Psoas muscle (tissue), 8 donors: ENCODE data around the gene VKORC1. TPM values are rescaled to one million over a fixed set of nuclear protein-coding genes. Genes with fewer than 3 reads are reported as not detected.

Experiments used
- ATAC-seq, 4 donors: fragments of 200-7000 bp; cut with Tn5 transposase; one replicate each; pipeline ENCODE4 v1.9.1; 2020; ENCODE audit warnings: moderate library complexity in 3 of 4, mild to moderate bottlenecking in 2 of 4
- DNase-seq, 2 donors: peaks; one replicate each; pipeline ENCODE4 v3.0.0-alpha.2; 2020
- H3K27ac ChIP-seq: fragments of 200-600 bp; one replicate; pipeline ENCODE4 v1.8.0; 2022
- H3K27me3 ChIP-seq, 3 donors: fragments of 200-600 bp in 1 of 3; one replicate each; pipeline versions ENCODE4 v1.6.1 to v1.8.0; 2013 to 2022; ENCODE audit warnings: low read length in 2 of 3, mild to moderate bottlenecking in 2 of 3, moderate library complexity in 1 of 3; ENCODE audit not compliant: insufficient read depth in 3 of 3
- H3K36me3 ChIP-seq, 2 donors: fragments of 200-600 bp in 1 of 2; one replicate each; pipeline versions ENCODE4 v1.6.1 to v1.8.0; 2013 to 2022; ENCODE audit warnings: low read depth in 1 of 2, mild to moderate bottlenecking in 1 of 2, moderate library complexity in 1 of 2; ENCODE audit not compliant: insufficient read depth in 1 of 2
- H3K4me1 ChIP-seq: fragments of 200-600 bp; one replicate; pipeline ENCODE4 v1.8.0; 2022
- H3K4me3 ChIP-seq: fragments of 200-600 bp; one replicate; pipeline ENCODE4 v1.8.0; 2022; ENCODE audit warnings: mild to moderate bottlenecking
- H3K9me3 ChIP-seq: fragments of 200-600 bp; one replicate; pipeline ENCODE4 v1.8.0; 2022
- WGBS, 3 donors: extraction: QIAGEN DNeasy Blood & Tissue Kit; methylation state at CpG; one replicate each; pipeline versions ENCODE4 v1.1.6 to v1.1.7; 2013; 5-methylcytosine and 5-hydroxymethylcytosine counted together
- intact Hi-C, 2 donors: fragments of 100-400 bp; cut with DNase I; formaldehyde crosslinking; loops; one replicate each; pipeline versions ENCODE4 v1.11.0 to v1.14.2; 2022
- polyA plus RNA-seq, 3 donors: library from polyadenylated mRNA; stranded (reverse); fragments of 200-250 nt; gene quantifications; one replicate each; pipeline ENCODE4 v1.2.3, GENCODE V29; 2013
- total RNA-seq, 4 donors: library from RNA; stranded (reverse); fragmentation: NEBNext Ultra II Directional in 2 of 4; extraction: Animal tissue kit (Norgen Biotek cat#: 25700) in 2 of 4; gene quantifications; one replicate each; pipeline versions ENCODE4 v1.2.1 to v1.2.4, GENCODE V29; 2021 to 2023
- TF ChIP-seq, protein P1 (sequence below): fragments of 200-600 bp; IDR thresholded peaks from one replicate; pipeline ENCODE4 v1.8.0; 2022; ENCODE audit warnings: antibody characterized with exemption
- donor health status: healthy with polysubstance abuse.
- donor health status: DM: no; HTN: no; CAD: no; lungs with moderate emphysema.
- donor health status: Bipolar disorder and iron deficiency.
- donor health status: healthy.
- donor health status: DM: yes; HTN: yes; CAD: no.
- donor health status: DM: no; HTN: no; CAD: no.
- donor health status: DM: no; HTN: no; CAD: no.
- donor health status: DM: yes; HTN: yes; CAD: no.

Gene VKORC1
- total and polyA plus RNA-seq, 7 donors, result 13.3 to 57.0 (median 17.8) TPM

DNA sequence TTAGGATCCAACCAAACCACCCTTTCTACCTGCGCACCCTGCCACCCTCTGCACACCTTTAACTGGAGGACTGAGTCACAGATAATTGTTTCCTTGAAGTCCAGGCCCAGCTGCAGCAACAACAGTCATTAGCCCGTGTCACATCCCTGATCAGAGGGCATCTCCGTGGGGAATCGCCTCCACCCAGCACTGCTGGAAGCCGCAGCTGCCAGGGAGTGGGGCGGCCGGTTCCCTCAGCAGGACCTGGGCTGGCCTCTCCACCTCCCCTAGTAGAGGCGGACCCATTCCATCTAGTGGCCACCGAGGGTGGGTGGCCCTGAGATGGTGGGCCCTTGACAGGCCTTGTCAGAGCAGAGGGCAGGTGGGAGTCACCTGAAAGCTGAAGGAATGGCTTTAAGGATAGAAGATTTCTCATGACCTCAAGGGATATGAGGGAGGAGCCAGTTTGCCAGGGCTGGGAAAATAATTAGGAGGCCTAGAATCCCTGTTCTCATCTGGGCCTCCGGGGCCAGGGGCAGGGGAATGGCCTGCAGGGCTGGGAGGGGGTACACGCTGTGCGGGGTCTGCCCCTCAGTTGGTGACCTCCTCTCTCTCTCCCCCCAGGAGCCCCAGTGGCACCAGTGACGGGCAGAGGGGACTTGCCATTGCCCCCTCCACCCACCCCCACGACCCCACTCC, 12.1 kb downstream of the VKORC1 start:
- Histone ChIP-seq H3K27me3 (no peaks in the 10 kb centered on the region), H3K9me3 (no peaks in the 10 kb centered on the region), H3K36me3 (peaks cover 4 to 88% of the 10 kb centered on the region in 2 donors), H3K27ac (no peak overlapping the region), H3K4me3 (no peak overlapping the region), H3K4me1 (peaks cover 7% of the 10 kb centered on the region)
- DNase-seq (no peak), ATAC-seq (no peak)
- TF ChIP-seq, protein P1, sequence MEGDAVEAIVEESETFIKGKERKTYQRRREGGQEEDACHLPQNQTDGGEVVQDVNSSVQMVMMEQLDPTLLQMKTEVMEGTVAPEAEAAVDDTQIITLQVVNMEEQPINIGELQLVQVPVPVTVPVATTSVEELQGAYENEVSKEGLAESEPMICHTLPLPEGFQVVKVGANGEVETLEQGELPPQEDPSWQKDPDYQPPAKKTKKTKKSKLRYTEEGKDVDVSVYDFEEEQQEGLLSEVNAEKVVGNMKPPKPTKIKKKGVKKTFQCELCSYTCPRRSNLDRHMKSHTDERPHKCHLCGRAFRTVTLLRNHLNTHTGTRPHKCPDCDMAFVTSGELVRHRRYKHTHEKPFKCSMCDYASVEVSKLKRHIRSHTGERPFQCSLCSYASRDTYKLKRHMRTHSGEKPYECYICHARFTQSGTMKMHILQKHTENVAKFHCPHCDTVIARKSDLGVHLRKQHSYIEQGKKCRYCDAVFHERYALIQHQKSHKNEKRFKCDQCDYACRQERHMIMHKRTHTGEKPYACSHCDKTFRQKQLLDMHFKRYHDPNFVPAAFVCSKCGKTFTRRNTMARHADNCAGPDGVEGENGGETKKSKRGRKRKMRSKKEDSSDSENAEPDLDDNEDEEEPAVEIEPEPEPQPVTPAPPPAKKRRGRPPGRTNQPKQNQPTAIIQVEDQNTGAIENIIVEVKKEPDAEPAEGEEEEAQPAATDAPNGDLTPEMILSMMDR, result no peak
- intact Hi-C loops, result no loop called here
- WGBS, 3 donors, result 67 to 68% (median 67%) methylated on average over 14 of the region's 14 CpGs

DNA sequence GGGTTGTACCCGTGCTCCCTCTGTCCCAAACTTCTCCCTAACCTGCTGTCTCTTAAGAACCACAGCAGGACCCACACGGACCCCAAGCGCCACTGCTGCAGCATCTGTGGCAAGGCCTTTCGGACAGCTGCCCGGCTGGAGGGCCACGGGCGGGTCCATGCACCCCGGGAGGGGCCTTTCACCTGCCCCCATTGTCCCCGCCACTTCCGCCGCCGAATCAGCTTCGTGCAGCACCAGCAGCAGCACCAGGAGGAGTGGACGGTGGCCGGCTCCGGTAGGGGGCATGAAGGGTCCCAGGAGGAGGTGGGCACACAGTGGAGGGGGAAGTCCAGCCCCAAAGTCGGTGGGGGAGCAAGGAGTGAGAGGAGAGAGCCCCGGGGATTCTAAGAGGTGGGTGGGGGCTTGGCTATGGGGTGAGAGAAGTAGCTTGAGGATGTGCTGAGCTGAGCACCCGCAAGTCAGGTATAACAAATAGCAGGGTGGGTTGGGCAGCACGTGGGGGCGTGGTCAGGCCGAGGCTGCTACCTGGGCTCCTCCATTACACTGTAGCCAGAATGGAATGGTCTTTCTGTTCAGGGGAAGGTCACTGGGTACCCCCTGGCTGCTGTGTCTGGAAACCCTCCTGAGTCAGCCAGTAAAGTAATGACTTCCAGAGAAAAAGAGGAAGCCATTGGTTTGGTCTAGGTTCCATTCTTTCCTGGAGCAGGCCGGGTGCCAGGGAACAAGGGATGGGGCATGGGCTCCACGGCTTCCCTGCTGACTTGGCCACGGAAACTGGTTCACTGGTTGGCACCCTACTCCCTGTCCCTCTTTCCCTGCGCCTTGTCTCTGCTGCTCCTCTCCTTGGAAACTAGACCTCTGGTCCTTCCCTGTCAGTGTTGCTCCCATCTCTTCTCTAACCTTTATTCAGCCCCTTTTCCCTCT, 12.9 kb downstream of the VKORC1 start:
- whole genome bisulfite sequencing, 3 donors, result 76 to 83% (median 81%) methylated on average over 25 to 26 of the region's 26 CpGs
- peak in 1 of 2 donors; percentile 58 for DNase-seq
- peaks cover 4 to 89% of the 10 kb centered on the region in 2 donors for H3K36me3 ChIP-seq
- intact Hi-C loops, result no loop called here
- H3K4me3 ChIP-seq, result no peak overlapping the region
- H3K4me1 ChIP-seq, result peaks cover 7% of the 10 kb centered on the region
- no peak overlapping the region for H3K27ac ChIP-seq
- ATAC-seq, result no peak
- TF ChIP-seq, protein P1, result no peak
- H3K27me3 ChIP-seq, result no peaks in the 10 kb centered on the region
- H3K9me3 ChIP-seq, result no peaks in the 10 kb centered on the region

DNA sequence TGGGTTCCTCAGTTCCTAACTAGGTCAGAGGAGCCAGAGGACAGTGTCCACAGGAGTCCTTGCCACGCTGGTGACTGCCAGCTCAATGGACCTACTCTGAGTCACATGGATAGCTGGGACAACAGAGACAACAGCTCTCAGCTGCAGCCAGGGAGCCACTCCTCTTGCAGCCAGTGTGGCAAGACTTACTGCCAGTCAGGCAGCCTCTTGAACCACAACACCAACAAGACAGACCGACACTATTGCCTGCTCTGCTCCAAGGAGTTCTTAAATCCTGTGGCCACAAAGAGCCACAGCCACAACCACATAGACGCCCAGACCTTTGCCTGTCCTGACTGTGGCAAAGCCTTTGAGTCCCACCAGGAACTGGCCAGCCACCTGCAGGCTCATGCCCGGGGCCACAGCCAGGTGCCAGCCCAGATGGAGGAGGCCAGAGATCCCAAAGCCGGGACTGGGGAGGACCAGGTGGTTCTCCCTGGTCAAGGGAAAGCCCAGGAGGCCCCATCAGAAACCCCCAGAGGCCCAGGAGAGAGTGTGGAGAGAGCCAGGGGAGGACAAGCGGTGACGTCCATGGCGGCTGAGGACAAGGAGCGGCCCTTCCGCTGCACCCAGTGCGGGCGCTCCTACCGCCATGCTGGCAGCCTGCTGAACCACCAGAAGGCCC, 13.7 kb downstream of the VKORC1 start:
- ATAC-seq, result peak in 1 of 4 donors; percentile 23
- peaks cover 9% of the 10 kb centered on the region for H3K4me1 ChIP-seq
- no peaks in the 10 kb centered on the region for H3K9me3 ChIP-seq
- 82 to 92% (median 86%) methylated on average over 13 of the region's 13 CpGs for WGBS, 3 donors
- intact Hi-C loops, result no loop called here
- no peak overlapping the region for H3K27ac ChIP-seq
- H3K4me3 ChIP-seq, result no peak overlapping the region
- H3K27me3 ChIP-seq, result no peaks in the 10 kb centered on the region
- H3K36me3 ChIP-seq, result peaks cover 4 to 95% of the 10 kb centered on the region in 2 donors
- TF ChIP-seq, protein P1, result no peak
- DNase-seq, result no peak

DNA sequence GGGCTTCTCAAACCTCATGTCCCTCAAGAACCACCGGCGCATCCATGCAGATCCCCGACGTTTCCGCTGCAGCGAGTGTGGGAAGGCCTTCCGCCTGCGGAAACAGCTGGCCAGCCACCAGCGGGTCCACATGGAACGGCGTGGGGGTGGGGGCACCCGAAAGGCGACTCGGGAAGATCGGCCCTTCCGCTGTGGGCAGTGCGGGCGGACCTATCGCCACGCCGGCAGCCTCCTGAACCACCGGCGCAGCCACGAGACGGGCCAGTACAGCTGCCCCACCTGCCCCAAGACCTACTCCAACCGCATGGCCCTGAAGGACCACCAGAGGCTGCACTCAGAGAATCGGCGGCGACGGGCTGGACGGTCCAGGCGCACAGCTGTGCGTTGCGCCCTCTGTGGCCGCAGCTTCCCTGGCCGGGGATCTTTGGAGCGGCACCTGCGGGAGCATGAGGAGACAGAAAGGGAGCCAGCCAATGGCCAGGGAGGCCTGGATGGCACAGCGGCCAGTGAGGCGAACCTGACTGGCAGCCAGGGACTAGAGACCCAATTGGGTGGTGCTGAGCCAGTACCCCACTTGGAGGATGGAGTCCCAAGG, 14.5 kb downstream of the VKORC1 start:
- ATAC-seq, result no peak
- WGBS, 3 donors, result 91 to 93% (median 93%) methylated on average over 37 to 40 of the region's 40 CpGs
- Histone ChIP-seq H3K4me1 (peaks cover 17% of the 10 kb centered on the region), H3K4me3 (no peak overlapping the region), H3K27me3 (no peaks in the 10 kb centered on the region), H3K36me3 (peaks cover 4 to 96% of the 10 kb centered on the region in 2 donors), H3K27ac (no peak overlapping the region), H3K9me3 (no peaks in the 10 kb centered on the region)
- TF ChIP-seq, protein P1, result no peak
- DNase-seq, result no peak
- intact Hi-C loops, result no loop called here
